Stimulated activated CD4-positive, alpha-beta T cell treated with anti-CD3 and anti-CD28 coated beads, Interleukin-2, amount 100 ng/mL, for 4 hours (primary cell): Measurements from ENCODE around the gene CCL26.
"Not testable (repeated sequence)": the region's sequence is repeated elsewhere in the genome, so short reads cannot be mapped to it uniquely, and the experiment has no call there.

Experiments
- DNase-seq: peaks from one replicate; pipeline ENCODE4 v3.0.0-alpha.2; 2020; ENCODE audit warnings: low read depth

CCL26 gene

GRCh38 chr7:75792567-75792966 is 20.6 kb upstream of the CCL26 start:
- not testable (repeated sequence) for DNase-seq

GRCh38 chr7:75789361-75789924 is 17.4 kb upstream of the CCL26 start:
- no peak for DNase-seq

GRCh38 chr7:75788154-75788847 is 16.3 kb upstream of the CCL26 start:
- DNase-seq: not testable (repeated sequence)

GRCh38 chr7:75783058-75783457 is 11.0 kb upstream of the CCL26 start:
- DNase-seq: not testable (repeated sequence)

- not testable (repeated sequence) for DNase-seq
Observed at GRCh38 chr7:75780647-75781273, 8.7 kb upstream of the CCL26 start.

GRCh38 chr7:75779516-75779915 is 7.5 kb upstream of the CCL26 start:
- not testable (repeated sequence) for DNase-seq

- not testable (repeated sequence) for DNase-seq
Observed at GRCh38 chr7:75779035-75779434, 7.0 kb upstream of the CCL26 start.

GRCh38 chr7:75776295-75776971 is 4.4 kb upstream of the CCL26 start:
- peak; percentile 66 for DNase-seq

GRCh38 chr7:75773958-75774357 is 1.9 kb upstream of the CCL26 start:
- DNase-seq: not testable (repeated sequence)

- DNase-seq: no peak
Observed at GRCh38 chr7:75771224-75771623, 787 bp downstream of the CCL26 start.

- no peak for DNase-seq
Observed at GRCh38 chr7:75762350-75762917, 9.6 kb downstream of the CCL26 start.

- DNase-seq: not testable (repeated sequence)
Observed at GRCh38 chr7:75761801-75762200, 10.2 kb downstream of the CCL26 start.

- DNase-seq: no peak
Observed at GRCh38 chr7:75758491-75758890, 13.5 kb downstream of the CCL26 start.

- no peak for DNase-seq
Observed at GRCh38 chr7:75757860-75758259, 14.2 kb downstream of the CCL26 start.

- no peak for DNase-seq
Observed at GRCh38 chr7:75756991-75757676, 14.9 kb downstream of the CCL26 start.

- no peak for DNase-seq
Observed at GRCh38 chr7:75756206-75756990, 15.6 kb downstream of the CCL26 start.

GRCh38 chr7:75743455-75743859 is 28.6 kb downstream of the CCL26 start:
- no peak for DNase-seq

- no peak for DNase-seq
Observed at GRCh38 chr7:75740846-75741497, 31.0 kb downstream of the CCL26 start.

- no peak for DNase-seq
Observed at GRCh38 chr7:75739796-75740672, 32.0 kb downstream of the CCL26 start.
